HepG2 (cell line): ENCODE measurements around the gene PRPSAP1. TPM values are rescaled to one million over a fixed set of nuclear protein-coding genes. Genes with fewer than 3 reads are reported as not detected.
A peak's percentile ranks its signal among the peaks of the same experiment; 100 is the strongest.

Experiments
- ATAC-seq: fragments of 200-7000 bp; cut with Tn5 transposase; 3 replicates; pipeline ENCODE4 v1.9.1; 2020; ENCODE audit warnings: mild to moderate bottlenecking, moderate library complexity
- BruUV-seq: library from RNA; stranded (reverse); fragments of 400-500 nt; replicated peaks from 2 replicates; lab custom pipeline; 2021; lab: Mats Ljungman, UMichigan
- CTCF ChIA-PET: fragments of 300-600 bp; formaldehyde crosslinking; extraction: SDS; loops from one replicate; lab custom pipeline; 2021; ENCODE audit warnings: low total read pairs, inconsistent platforms, low intra/inter-chr PET ratio; lab: Yijun Ruan, JAX
- POLR2A ChIA-PET: fragments of 350-600 bp; sonication (Branson Sonifier 250); formaldehyde crosslinking; loops from one replicate; lab custom pipeline; 2020; ENCODE audit warnings: antibody characterized with exemption, inconsistent platforms; lab: Yijun Ruan, JAX
- DNase-seq: peaks from one replicate; pipeline ENCODE4 v3.0.0-alpha.2; 2015; ENCODE audit warnings: low spot score
- FAIRE-seq: peaks from 3 replicates; lab custom pipeline; 2011; peaks lifted over from hg19 to GRCh38; lab: Jason Lieb, UNC
- H2AFZ ChIP-seq: one replicate; pipeline ENCODE4 v1.6.1; 2011; ENCODE audit warnings: low read length, inconsistent platforms
- H3K27ac ChIP-seq: fragments of 300-600 bp; 3 replicates; pipeline ENCODE4 v1.8.0; 2011; ENCODE audit warnings: mixed run types, mild to moderate bottlenecking, mixed read lengths, low read length, inconsistent platforms; ENCODE audit not compliant: insufficient read depth; ENCODE audit errors: extremely low read length
- H3K27me3 ChIP-seq, 2 experiments: fragments of 200-600 bp in 1 of 2; 2 replicates in 1 of 2; 3 replicates in 1 of 2; pipeline versions ENCODE4 v1.6.0 to v1.8.0; 2011; ENCODE audit warnings: low read length in 2 of 2, mild to moderate bottlenecking in 2 of 2, moderate library complexity in 2 of 2, inconsistent platforms in 1 of 2; ENCODE audit not compliant: insufficient read depth in 2 of 2, control insufficient read depth in 1 of 2
- H3K36me3 ChIP-seq, 2 experiments: fragments of 200-600 bp in 1 of 2; replicated peaks in 1 of 2; 2 replicates in 1 of 2; 3 replicates in 1 of 2; pipeline versions ENCODE4 v1.5.1 to v1.8.0; 2011; ENCODE audit warnings: low read length in 2 of 2, inconsistent platforms in 1 of 2; ENCODE audit not compliant: insufficient read depth in 2 of 2, control insufficient read depth in 1 of 2
- H3K4me1 ChIP-seq: 2 replicates; pipeline ENCODE4 v1.5.1; 2012; ENCODE audit warnings: low read length, inconsistent platforms; ENCODE audit not compliant: insufficient read depth
- H3K4me2 ChIP-seq: 2 replicates; pipeline ENCODE4 v1.6.0; 2011; ENCODE audit warnings: low read depth, low read length, inconsistent platforms
- H3K4me3 ChIP-seq, 3 experiments: fragments of 200-600 bp in 1 of 3; sonication (generic), shearing (Covaris generic) in 1 of 3; replicated peaks in 1 of 3; 2 replicates each; pipeline ENCODE4 v1.5.1; 2011 to 2016; ENCODE audit warnings: low read length in 3 of 3, inconsistent platforms in 2 of 3, low read depth in 2 of 3, mild to moderate bottlenecking in 2 of 3, control low read depth in 1 of 3, mixed read lengths in 1 of 3; ENCODE audit not compliant: insufficient read depth in 1 of 3
- H3K79me2 ChIP-seq: one replicate; pipeline ENCODE4 v1.6.1; 2011; ENCODE audit warnings: low read length, inconsistent platforms; ENCODE audit not compliant: insufficient read depth
- H3K9ac ChIP-seq: 2 replicates; pipeline ENCODE4 v1.6.0; 2011; ENCODE audit warnings: mild to moderate bottlenecking, low read depth, low read length, inconsistent platforms; ENCODE audit not compliant: insufficient read depth
- H3K9me3 ChIP-seq: 2 replicates; pipeline ENCODE4 v1.5.1; 2012; ENCODE audit warnings: mild to moderate bottlenecking, low read length
- H4K20me1 ChIP-seq: 2 replicates; pipeline ENCODE4 v1.6.0; 2011; ENCODE audit warnings: inconsistent platforms, mild to moderate bottlenecking, low read length, moderate library complexity; ENCODE audit not compliant: insufficient read depth
- AKAP8 ChIP-seq: sonication (generic); formaldehyde crosslinking; IDR thresholded peaks from 2 replicates; pipeline ENCODE4 v1.5.1; 2020; ENCODE audit warnings: mild to moderate bottlenecking, missing genetic modification reagents
- CBX5 ChIP-seq: sonication (generic); formaldehyde crosslinking; IDR thresholded peaks from 2 replicates; pipeline ENCODE4 v1.4.0; 2020; ENCODE audit warnings: missing genetic modification reagents, borderline replicate concordance
- CENPBD1 ChIP-seq: sonication (generic); formaldehyde crosslinking; IDR thresholded peaks from 2 replicates; pipeline ENCODE4 v1.8.0; 2022; ENCODE audit warnings: missing genetic modification reagents, low read depth, mild to moderate bottlenecking, borderline replicate concordance
- CENPX ChIP-seq: sonication (generic); formaldehyde crosslinking; IDR thresholded peaks from 2 replicates; pipeline ENCODE4 v1.9.0; 2021; ENCODE audit warnings: mild to moderate bottlenecking, missing genetic modification reagents, moderate library complexity
- CREM ChIP-seq, 2 experiments: sonication (generic) in 1 of 2; formaldehyde crosslinking in 1 of 2; IDR thresholded peaks; 2 replicates each; pipeline versions ENCODE4 v1.4.0 to v1.6.1; 2016 to 2020; ENCODE audit warnings: antibody characterized with exemption in 1 of 2, mild to moderate bottlenecking in 1 of 2, missing genetic modification reagents in 1 of 2
- ELF4 ChIP-seq: sonication (generic); formaldehyde crosslinking; IDR thresholded peaks from 2 replicates; pipeline ENCODE4 v1.5.0; 2020; ENCODE audit warnings: missing genetic modification reagents, mild to moderate bottlenecking, moderate library complexity, borderline replicate concordance
- FOXM1 ChIP-seq: sonication (generic); formaldehyde crosslinking; IDR thresholded peaks from 2 replicates; pipeline ENCODE4 v1.5.0; 2020; ENCODE audit warnings: missing genetic modification reagents
- HNRNPL ChIP-seq: fragments of 200-400 bp; formaldehyde crosslinking; IDR thresholded peaks from 2 replicates; pipeline ENCODE4 v1.6.1; 2017; ENCODE audit warnings: mild to moderate bottlenecking, low read depth, low read length
- JUN ChIP-seq: sonication (generic); formaldehyde crosslinking; IDR thresholded peaks from 2 replicates; pipeline ENCODE4 v1.4.0; 2020; ENCODE audit warnings: mild to moderate bottlenecking, missing genetic modification reagents
- KLF13 ChIP-seq: sonication (generic); formaldehyde crosslinking; IDR thresholded peaks from 2 replicates; pipeline ENCODE4 v1.4.0; 2020; ENCODE audit warnings: mild to moderate bottlenecking, missing genetic modification reagents
- NFAT5 ChIP-seq: sonication (generic); formaldehyde crosslinking; IDR thresholded peaks from 2 replicates; pipeline ENCODE4 v1.4.0; 2020; ENCODE audit warnings: missing genetic modification reagents
- SNAPC2 ChIP-seq: sonication (generic); formaldehyde crosslinking; IDR thresholded peaks from 2 replicates; pipeline ENCODE4 v1.8.1; 2022; ENCODE audit warnings: mild to moderate bottlenecking, missing genetic modification reagents
- SNAPC5 ChIP-seq: sonication (generic); formaldehyde crosslinking; IDR thresholded peaks from 2 replicates; pipeline ENCODE4 v1.8.1; 2023; ENCODE audit warnings: mild to moderate bottlenecking, missing genetic modification reagents, borderline replicate concordance
- TRIM22 ChIP-seq: fragments of 450-650 bp; IDR thresholded peaks from 2 replicates; pipeline ENCODE4 v1.6.1; 2017
- ZBTB38 ChIP-seq: sonication (generic); formaldehyde crosslinking; IDR thresholded peaks from 2 replicates; pipeline ENCODE4 v1.5.1; 2020; ENCODE audit warnings: mild to moderate bottlenecking, missing genetic modification reagents
- ZNF143 ChIP-seq: sonication (generic); formaldehyde crosslinking; IDR thresholded peaks from 2 replicates; pipeline ENCODE4 v1.4.0; 2020; ENCODE audit warnings: missing genetic modification reagents
- ZNF510 ChIP-seq: sonication (generic); formaldehyde crosslinking; IDR thresholded peaks from 2 replicates; pipeline ENCODE4 v1.4.0; 2020; ENCODE audit warnings: low read depth, mild to moderate bottlenecking, missing genetic modification reagents
- ZNF614 ChIP-seq: IDR thresholded peaks from 2 replicates; pipeline ENCODE4 v1.6.1; 2018; ENCODE audit warnings: missing biosample characterization, missing genetic modification reagents, inconsistent platforms, borderline replicate concordance
- WGBS: methylation state at CpG from one replicate; pipeline ENCODE4 v1.1.6; 2017; ENCODE audit warnings: low lambda C conversion rate; 5-methylcytosine and 5-hydroxymethylcytosine counted together
- in situ Hi-C: cut with HindIII; loops from 2 replicates; pipeline ENCODE4 v1.10.0; 2017; ENCODE audit warnings: low pct_unique_long_range_greater_than_20kb; ENCODE audit not compliant: extremely low pct_ligation_motif_present
- intact Hi-C: fragments of 100-400 bp; cut with micrococcal nuclease; formaldehyde crosslinking; loops from one replicate; pipeline ENCODE4 v1.10.0; 2022; ENCODE audit not compliant: unreplicated experiment
- polyA plus RNA-seq, 8 experiments: library from polyadenylated mRNA; depleted of rRNA in 3 of 8; stranded (reverse) in 7 of 8; unstranded in 1 of 8; fragments of >200 nt; fragmentation: Illumina TruSeq in 4 of 8; extraction: Trizol in 4 of 8; gene quantifications; 2 replicates each; pipeline versions ENCODE4 v1.2.1 to v1.2.3, GENCODE V29; 2011 to 2016; ENCODE audit warnings: low read depth in 4 of 8, missing spikeins in 1 of 8, mixed read lengths in 1 of 8; ENCODE audit not compliant: insufficient read depth in 1 of 8
- total RNA-seq, 5 experiments: library from RNA; depleted of rRNA; stranded (reverse); fragments of >200 nt; fragmentation: Illumina TruSeq; extraction: Trizol; gene quantifications; 2 replicates each; pipeline ENCODE4 v1.2.3, GENCODE V29; 2016; ENCODE audit warnings: low read depth in 1 of 5

Gene PRPSAP1
- total and polyA plus RNA-seq, 2 of the 13 experiments (the other 11 are each of a cell fraction or from before 2014, with no cell fraction given) = 91.1 to 314 TPM

- no peaks in the 10 kb centered on the region; a peak in 1 of 5 replicates for H3K27me3 ChIP-seq
- H3K9me3 ChIP-seq = no peaks in the 10 kb centered on the region
- H3K4me2 ChIP-seq = peak overlapping the region; percentile 82
- TSS peak; percentile 52 for BruUV-seq
- H3K36me3 ChIP-seq = peaks cover 11 to 18% of the 10 kb centered on the region in 2 experiments; a peak in 3 of 5 replicates
- H3K79me2 ChIP-seq = peaks cover 49% of the 10 kb centered on the region
- H2AFZ ChIP-seq = no peak overlapping the region
- H3K4me1 ChIP-seq = peaks cover 47% of the 10 kb centered on the region
- intact Hi-C loops = no loop called here
- ChIA-PET POLR2A (interaction anchor here (0.6 to 24.7 kb wide), 9 partner anchors 12 to 148 kb away, joined by 3 to 1379 read pairs (median 8); partner anchors contain the start of genes RHBDF2 and SPHK1), CTCF (no interaction called here)
- H3K27ac ChIP-seq = peak overlapping the region; percentile 69
- DNase-seq (peak; percentile 92), FAIRE-seq (peak; percentile 81), ATAC-seq (peak; percentile 9; the same call in 1 of the 3 replicates)
- in situ Hi-C loops = loop anchor here (5.0 kb wide), 1 partner anchor 36 kb away; no protein-coding TSS in a partner anchor
- H3K4me3 ChIP-seq = peak overlapping the region; percentile 87 to 99 (median 98)
- under 1% methylated on average over 9 of the region's 9 CpGs for WGBS
- no peaks in the 10 kb centered on the region for H4K20me1 ChIP-seq
- peak overlapping the region; percentile 65 for H3K9ac ChIP-seq
- TF ChIP-seq NFAT5 = no peak
- TF ChIP-seq AKAP8 (CRISPR knock-in tag) = no peak; the same call in 1 of the 2 replicates
- TF ChIP-seq CENPX (CRISPR knock-in tag) = no peak
- TF ChIP-seq ELF4 = no peak
- TF ChIP-seq ZNF614 = no peak
- no peak for TF ChIP-seq ZBTB38 (CRISPR knock-in tag)
- TF ChIP-seq CBX5 (CRISPR knock-in tag) = 0 out of 2 replicates have a peak, but pooled peaks have one; percentile 34
- no peak for TF ChIP-seq ZNF143 (CRISPR knock-in tag)
- TF ChIP-seq SNAPC2 (CRISPR knock-in tag) = no peak; the same call in 1 of the 2 replicates
- no peak for TF ChIP-seq FOXM1 (CRISPR knock-in tag)
- no peak for TF ChIP-seq HNRNPL
- TF ChIP-seq CREM (IDR thresholded peaks at IDR 0.05) = peak; percentile 50
- no peak for TF ChIP-seq CREM (CRISPR knock-in tag; IDR thresholded peaks at IDR 0.05)
- no peak for TF ChIP-seq KLF13 (CRISPR knock-in tag)
- TF ChIP-seq SNAPC5 (CRISPR knock-in tag) = no peak
- TF ChIP-seq TRIM22 = no peak
- peak; percentile 23; the same call in 1 of the 2 replicates for TF ChIP-seq ZNF510
- TF ChIP-seq CENPBD1 (CRISPR knock-in tag) = no peak
- 0 out of 2 replicates have a peak, but pooled peaks have one; percentile 6 for TF ChIP-seq JUN (CRISPR knock-in tag)
Measured at GRCh38 chr17:76351526-76352071, 2.1 kb downstream of the PRPSAP1 start.
